ENCODE data around the gene DNAI2.

DNAI2 gene

DNA sequence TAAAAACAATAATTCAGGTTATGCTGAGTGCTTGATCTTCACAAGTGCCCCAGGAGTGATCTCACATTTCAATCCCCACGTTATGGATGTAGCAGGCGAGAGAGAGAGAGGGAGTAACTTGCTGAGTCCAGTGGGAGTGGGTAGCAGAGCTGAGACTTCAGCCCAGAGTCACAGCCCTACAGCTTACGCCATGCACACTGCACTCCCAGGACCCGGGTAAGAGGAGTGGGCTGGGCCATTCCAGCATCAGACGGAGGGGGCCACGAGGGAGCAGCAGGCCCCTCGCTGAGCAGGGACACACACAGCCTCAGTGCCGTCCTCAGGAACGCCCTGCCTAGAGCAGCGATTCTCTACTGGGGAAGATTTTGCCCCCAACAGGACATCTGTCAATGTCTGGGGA lies 42.2 kb downstream of the DNAI2 start:
- no peak for DNase-seq

DNA sequence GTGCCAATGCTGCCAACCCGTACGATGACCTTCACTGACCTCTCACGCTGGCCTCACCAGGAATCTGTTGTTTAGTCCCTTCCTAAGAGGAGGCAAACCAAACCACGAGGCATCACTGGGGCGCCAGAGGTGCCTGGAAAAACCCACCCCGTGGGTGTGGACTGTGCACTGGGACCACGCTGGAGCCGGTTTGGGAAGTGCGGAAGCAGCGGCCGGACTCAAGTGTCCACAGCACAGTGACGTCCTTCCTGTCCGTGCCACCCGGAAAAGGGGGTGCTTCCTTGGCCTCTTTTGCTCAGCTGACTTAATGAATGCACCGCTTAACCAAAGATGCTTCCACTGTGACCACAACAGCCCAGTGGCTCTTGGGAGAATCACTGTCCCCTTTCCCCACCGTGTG lies 43.0 kb downstream of the DNAI2 start:
- DNase-seq, result no peak

DNA sequence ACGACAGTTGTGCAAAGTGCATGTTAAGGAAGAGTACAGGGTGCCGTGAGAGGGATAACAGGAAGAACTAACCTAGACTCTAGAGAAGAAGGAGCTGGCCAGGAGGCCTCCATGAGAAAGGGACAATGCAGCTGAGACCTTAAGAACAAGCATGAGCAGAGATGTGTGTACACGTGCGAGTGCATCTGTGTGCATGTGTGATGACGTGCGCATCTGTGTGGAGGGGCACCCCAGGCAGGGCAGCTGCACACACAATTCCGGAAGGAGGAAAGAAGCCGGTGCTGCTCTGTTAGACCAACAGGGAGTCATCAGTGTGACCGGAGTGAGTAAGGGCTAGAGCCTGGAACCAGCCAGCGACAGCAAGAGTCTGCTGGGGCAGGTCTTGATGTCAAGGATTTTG lies 44.4 kb downstream of the DNAI2 start:
- no peak for DNase-seq

DNA sequence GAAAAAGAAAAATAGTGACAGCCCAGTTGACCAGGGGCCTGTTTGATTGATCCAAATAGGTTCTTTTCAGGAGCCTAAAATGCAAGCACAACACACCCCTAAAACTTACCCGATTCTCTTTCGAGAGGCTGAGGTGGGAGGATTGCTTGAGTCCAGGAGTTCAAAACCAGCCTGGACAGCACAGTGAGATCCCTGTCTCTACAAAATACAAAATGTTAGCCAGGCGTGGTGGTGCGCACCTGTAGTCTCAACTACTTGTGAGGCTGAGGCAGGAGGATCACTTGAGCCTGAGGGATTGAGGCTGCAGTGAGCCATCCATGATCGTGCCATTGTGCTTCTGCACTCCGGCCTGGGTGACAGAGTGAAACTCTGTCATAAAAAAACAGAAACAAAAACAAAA lies 50.5 kb downstream of the DNAI2 start:
- no peak for DNase-seq

DNA sequence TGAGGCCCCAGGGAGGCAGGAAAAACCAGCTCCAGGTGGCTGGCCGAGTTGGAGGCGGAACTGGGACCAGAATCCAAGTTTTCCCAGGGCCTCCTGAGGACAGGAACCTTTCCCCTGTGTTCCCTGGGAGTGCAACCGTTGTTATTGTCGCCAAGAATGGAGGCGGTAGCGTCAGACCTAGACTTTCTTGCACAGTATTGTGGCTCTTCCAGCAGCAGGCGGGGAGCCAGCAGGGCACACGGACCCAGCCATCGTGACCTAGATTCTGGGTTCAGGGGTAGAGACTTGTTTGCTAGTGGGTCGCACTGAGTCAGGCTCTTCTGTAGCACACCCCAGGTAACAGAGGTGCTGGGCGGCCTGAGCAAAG lies 51.3 kb downstream of the DNAI2 start:
- no peak for DNase-seq

DNA sequence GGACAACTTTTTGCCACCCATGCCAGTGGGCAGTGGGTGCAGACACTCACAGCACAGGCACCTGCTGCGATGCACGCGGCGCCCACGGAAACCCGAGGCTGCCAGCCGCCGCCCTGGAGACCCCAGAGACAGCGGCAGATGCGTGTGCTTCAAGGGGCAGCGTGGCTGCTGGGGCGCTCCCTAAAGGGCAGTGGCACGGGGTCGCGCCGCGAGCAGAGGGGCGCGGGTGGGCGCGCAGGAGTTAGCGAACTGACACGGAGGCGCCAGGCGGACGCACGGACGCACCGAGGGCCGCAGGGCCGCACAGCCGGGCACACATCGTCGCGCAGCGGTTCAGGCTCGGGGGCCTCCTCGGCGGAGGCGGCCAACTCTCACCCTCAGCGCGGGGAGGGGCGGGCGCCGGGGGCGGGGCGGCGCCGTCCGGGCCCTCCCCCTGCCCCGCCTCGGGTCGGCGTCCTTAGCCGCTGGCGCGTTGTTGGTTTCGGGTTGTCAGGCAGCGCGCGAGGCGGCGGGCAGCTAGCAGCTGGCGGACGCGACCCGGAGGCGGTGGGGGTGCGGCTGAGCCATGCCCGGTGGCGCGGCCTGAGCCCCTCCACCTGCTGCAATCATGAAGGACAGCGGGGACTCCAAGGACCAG lies 51.8 kb downstream of the DNAI2 start, which contains the start of gene KIF19:
Gene KIF19 (plus strand): TSS at position 484 of the 637 bp plus-strand sequence. CDS start 124 bp downstream, at position 608.
- DNase-seq, result peak; percentile 52

DNA sequence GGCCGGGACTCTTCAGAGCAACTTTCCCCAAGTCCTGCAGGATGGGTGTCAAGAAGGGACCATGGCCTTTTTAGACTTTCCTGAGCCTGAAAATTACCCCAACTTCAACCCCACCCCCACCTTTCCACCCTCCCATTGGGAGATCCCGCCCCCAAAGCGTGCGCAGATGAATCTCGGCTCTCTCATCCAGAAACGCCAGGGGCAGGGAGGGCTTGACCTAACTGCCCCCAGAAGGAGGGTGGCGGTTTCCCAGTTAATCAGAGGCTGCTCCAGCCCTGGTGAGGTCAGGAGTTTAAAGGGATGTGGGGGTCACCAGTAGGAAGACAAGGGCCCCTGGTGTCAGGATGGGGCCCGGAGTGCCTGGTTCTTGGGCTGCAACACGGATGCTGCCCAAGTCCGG lies 52.5 kb downstream of the DNAI2 start:
- no peak for DNase-seq

DNA sequence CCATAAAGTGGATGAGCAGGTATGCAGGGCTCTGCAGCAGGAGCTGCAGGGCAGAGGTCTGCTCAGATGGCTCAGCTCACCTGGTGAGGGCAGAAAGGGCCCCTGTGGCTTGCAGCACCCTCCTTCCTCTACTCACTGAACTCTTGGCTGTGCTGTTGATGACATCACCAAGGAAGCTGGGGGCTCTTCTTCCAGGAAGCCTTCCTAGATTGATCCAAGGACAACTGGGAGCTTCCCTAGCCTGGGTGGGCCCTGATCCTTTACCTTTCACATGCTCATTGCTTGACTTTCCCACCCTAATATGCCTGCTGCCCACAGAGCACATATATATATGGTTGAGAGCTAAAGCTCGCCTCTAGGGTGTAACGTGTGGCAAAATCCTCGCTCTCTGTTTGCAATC lies 54.5 kb downstream of the DNAI2 start:
- no peak for DNase-seq

DNA sequence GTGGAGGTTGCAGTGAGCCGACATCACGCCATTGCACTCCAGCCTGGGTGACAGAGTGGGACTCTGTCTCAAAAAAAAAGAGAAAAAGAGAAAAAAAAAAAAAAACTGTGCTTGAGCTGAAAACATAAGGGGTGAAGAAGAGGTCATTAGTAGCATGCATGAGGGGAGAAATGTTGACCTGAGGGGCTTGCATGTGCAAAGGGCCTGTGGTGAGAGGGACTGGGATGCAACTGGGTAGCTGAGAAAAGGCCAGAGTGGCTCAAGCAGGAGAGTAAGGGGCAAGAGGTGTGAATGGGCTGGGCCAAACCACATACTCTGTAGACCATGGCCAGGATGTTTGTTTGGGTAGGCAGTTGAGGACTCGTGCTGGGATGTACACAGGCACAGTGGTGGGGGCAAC lies 55.3 kb downstream of the DNAI2 start:
- DNase-seq, result no peak

DNA sequence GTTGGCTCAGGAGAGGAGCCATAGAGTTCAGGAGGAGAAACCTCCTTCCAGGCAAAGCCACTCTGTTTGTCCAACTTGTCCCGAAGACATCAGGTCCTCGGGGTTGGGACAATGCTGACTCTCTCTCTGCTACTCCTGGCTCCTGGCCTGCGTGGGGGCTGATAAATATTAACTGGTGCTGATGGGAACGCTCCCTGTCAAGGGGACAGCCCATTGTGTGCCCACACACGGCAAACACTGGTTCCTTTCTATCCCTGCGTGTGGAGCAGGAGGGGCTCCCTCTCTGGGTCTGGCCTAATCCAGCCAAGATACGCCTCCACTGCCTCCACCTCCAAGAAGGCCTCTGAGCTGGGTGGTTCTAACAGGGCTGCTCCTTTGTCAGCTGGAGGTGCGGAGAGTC lies 56.4 kb downstream of the DNAI2 start:
- DNase-seq, result no peak

DNA sequence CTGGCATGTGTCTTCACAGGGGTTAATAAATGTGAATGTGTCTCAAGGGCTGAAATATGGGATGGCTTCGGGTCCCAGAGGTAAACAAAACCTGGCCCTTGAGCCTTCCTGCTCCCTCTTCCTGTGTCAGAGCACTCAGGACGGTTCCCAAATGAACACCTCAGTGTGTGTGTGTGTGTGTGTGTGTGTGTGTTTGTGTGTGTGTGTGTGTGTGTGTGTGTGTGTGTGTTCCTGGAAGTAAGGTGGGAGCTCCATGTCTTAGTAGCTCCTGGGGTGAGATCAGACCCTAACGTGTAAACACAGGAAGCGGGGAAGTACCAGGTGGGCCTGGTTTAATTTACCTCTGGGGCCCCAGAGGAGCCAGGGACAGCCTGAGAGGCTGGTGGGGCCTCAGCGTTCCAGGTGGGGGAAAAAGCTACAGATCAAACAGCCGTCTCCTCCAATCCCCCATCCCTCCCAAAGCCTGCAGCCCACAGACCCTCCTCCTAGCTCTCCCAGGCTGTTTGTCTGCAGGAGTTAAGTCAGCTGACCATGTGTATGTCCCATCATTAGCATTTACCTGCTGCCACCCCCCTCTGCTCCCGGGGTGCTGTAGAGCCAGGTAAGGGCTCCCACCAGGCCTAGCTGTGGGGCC lies 58.1 kb downstream of the DNAI2 start:
- DNase-seq, result no peak

DNA sequence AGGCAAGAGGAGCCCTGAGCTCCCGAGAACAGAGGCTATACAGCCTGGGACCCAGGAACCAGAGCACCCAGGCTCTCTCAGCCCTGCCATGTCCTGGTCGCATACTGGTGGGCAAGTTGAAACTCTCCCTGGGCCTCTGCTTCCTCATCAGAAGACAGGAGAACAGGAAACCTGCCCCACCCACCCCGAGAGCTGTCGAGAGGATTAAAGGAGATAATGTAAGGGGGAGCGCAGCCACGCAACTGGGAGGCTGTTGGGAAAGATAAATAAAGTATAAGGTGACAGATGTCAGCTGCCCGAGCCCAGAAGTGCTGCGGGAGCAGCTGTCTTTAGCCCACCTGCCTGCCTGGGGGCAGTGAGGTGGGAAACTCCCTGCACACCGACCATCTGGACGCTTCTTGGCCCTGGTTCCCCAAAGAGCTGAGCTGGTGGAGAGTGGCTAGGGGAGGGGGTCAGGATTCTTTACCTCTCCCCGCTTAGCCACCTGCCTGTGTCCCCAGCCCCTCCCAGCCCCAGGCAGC lies 58.8 kb downstream of the DNAI2 start:
- DNase-seq, result no peak

DNA sequence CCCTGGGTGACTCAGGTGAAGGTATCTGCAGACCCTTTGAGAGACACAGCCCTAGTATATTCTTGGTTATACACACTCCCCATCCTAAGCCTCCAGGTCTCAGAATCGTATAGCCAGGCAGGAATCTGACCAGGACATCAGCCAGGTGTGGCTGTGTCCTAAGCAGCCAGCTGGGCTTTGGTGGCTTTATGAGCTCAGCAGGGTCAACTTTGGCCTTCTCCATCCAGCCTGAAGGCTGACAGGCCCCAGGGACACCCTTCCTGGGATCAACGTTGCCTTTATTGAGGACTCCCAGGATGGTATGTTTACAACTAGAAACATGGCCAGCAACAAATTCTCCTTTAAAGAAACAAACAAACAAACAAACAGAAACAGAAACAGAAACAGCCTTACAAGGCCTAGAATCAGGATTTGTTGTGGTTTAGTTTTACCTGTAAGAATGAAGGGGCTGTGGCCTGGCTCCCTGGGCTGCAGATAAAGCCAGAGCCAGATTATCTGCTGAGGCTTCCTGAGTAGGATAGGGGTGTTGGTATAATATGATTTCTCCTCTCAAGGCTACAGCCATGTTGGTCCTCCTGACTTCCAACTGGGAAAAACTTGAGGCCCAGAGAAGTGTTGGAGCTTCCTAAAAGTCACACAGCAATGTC lies 60.5 kb downstream of the DNAI2 start:
- no peak for DNase-seq

DNA sequence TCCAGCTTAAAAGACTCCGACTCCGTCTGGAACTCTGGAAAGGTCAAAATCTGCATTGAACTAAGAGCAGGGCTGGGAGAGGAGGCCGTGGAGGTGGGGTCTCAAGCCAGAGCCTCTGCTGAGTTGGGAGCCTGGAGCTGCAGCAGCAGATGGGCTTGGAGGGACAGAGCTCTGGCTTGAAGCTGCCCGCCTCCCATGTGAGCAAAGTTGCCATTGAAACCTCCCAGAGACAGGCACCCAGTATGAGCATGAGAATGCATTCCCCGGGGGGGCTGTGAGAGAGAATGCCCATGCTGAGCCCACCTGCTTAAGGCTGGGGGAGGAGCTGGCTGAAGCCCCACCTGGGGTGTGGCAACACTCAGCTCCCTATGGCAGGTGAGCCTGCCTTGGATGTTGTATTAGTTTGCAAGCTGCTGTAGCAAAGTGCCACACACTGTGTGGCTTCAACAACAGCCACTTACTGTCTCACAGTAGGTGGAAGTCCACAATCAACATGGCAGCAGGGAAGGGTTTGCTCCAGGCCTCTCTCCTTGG lies 61.6 kb downstream of the DNAI2 start:
- no peak for DNase-seq

DNA sequence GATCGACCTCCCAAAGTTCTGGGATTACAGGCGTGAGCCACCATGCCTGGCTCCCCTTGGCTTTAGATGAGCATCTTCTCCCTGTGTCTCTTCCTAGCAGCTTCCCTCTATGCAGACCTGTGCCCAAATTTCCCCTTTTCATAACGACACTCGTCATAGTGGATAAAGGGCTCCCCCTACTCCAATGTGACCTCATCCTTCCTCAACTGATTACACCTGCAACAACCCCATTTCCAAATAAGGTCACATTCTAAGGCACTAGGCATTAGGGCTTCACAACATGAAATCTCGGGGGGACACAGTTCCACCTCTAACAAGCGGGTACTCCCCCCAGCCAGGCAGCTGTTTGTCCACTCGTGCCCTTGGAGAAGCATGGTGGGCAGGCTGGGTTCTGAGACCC lies 62.3 kb downstream of the DNAI2 start:
- DNase-seq, result no peak

DNA sequence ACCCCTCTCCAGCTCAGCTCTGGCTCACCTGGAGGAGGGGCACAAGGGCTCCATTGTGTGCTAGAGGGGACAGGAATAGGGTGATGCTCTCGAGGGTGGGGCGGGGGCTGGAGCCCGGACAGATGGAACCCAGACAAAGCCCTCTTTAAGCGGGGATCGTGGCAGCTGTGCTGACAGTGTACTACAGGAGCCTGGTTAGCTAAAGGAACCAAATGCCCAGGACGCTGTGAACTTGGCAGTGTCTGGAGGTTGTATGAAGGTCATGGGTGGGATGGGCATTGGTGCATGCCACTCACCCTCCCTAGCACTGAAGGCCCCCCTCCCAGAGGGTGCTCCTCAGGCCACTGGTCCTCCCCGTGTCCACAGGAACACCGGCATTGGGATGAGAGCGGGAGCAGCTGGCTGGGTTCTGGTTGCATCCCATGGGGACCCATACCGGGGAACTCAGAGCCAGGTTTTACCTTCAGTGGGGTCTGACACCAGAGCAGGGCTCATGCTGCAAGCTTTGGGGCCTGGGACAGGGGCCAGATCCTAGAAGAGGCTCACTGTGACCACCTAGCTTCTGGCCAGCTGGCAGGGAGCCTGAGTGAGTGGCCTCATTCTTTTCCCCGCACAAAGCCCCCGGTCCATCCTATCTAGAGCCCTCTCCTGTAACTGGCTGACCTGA lies 63.9 kb downstream of the DNAI2 start:
- DNase-seq, result no peak

DNA sequence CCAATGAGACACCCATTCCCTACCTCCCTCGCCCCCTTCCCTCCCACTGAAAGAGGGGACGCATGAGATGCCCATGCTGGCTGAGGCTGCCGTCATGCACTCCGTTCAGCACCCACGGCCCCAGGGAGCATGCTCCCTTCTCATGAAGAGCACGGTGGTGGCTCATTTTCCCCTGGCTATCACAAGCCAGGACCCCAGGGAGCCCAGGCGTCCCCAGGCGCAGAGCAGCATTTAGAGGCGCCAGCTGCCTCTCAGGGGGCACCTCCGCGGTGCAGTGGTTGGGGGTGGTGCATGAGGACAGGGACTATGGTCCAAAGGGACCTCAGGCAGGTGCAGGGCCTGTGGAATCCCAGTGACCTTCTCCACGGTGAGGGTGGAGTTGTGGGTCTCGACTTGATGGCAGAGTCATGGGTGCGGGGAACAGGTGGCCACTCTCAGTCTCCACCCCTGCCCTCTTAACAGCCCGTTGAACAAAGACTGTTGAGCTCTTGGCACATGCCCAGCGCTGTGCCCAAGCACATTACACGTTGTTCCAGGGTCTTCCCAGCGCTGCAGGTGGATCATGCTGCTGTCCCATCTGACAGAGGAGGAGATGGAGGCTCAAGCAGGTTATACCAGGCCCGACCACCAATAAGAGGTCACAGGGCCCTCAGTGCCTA lies 65.6 kb downstream of the DNAI2 start:
- no peak for DNase-seq

DNA sequence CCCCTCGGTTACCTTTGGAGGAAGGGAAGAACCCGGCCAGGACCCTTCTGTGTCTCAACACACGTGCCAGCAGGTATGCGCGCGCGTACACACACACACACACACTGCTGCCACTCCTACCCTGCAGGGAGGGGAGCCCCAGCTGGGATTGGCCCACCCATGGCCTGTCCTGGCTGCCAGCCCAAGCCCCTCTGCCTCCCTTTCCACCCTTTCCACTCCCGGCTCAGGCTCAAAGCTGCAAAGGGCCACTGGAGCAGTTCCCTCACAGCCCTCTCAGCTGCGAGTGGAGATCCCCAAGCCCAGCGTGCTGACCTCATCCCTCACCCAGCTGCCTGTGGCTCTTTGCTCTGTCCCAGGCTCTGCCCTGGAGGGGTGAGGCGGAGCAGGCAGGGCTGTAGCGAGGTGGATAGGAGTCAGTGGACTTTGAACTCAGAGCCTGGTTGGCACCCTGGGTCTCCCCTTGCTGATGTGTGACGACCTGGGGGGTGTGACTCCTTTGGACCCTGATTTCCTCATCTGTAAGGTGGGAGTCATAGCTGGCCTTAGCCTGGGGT lies 66.5 kb downstream of the DNAI2 start:
- no peak for DNase-seq

DNA sequence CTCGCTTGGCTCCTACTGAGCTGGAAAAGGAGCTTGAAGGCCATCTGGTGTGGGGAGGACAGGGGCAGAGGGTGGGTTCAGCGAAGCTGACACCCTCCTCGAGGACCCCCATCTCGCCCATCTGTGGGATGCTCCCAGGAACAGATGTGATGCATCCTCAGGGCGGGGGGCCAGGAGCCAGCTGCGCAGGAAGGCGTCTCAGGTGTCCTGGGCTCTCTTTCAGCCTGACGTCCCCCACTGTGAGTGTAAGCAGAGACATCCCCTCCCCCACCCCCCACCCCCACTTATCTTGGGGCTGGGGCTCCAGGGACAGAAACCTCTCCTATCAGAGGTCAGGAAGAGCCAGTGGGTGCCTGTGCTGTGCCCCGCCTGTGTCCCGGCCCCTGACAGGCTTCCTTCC lies 68.2 kb downstream of the DNAI2 start:
- no peak for DNase-seq

DNA sequence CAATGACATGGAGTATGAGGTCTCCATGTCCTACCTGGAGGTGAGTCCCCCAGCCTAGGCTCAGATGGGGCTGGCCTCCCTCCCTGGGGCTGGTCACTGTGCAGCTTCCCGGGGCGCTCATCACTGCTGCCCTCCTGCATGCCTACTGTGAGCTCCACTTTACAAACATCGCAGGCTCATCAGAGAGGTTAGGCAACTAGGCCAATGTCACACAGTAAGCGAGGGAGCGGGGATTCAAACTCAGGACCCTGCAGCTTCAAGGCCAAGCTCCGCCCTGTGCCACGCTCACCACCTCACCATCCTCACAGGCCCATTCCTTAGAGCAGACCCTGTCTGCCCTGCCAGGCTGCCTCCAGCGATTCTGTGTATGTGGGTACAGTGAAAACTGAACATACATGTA lies 69.1 kb downstream of the DNAI2 start:
- no peak for DNase-seq

DNA sequence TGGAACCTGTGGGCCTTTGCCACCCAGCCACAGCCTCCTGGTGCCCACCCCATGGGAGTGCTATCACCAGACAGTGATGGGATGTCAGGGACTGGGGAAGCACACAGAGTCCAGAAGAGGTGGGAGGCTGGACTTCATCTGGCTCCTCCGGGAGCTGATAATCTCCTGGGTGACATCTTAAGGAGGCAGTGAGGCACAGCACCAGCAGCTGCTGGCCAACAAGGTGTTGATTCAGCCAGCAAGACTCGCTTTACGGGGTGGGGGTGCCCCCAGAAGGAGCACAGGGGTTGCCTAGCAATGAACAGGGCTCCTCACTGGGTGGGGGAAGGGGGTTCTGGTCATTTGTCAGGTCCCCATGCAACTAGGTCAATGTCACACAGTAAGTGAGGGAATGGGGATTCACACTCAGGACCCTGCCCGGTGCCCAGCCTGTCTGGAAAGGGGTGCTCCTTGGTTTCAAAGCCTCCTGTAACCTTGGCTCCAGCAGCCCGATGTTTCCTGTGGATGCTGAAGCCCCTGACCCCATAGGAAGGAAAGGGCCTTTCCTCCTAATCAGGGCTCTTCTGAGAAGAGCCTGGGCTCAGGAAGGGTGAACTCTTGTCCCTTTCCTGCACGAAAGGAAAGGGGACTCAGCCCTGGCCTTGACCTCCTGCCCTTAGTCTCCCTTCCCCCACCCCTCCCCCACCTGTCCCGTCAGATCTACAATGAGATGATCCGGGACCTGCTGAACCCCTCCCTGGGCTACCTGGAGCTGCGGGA lies 69.7 kb downstream of the DNAI2 start:
- DNase-seq, result no peak

DNA sequence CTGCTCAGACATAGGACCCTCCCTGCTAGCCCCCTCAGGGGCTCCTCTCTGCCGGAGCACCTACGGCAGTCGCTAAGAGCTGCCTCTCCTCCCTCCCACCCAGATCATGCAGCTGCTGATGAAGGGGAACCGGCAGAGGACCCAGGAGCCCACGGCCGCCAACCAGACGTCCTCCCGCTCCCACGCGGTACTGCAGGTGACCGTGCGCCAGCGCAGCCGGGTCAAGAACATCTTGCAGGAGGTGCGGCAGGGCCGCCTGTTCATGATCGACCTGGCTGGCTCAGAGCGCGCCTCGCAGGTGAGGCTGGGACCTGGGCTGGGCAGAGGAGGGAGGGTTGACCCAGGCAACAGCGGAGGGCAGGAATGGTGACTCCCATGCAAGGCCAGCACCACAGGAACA lies 70.6 kb downstream of the DNAI2 start:
- no peak for DNase-seq
